GM18858 (cell line): Measurements from ENCODE around the gene VCX3B.
"Not testable (repeated sequence)": the region's sequence is repeated elsewhere in the genome, so short reads cannot be mapped to it uniquely, and the experiment has no call there.

Experiments used
- ATAC-seq: cut with Tn5 transposase; IDR thresholded peaks from one replicate; pipeline ENCODE4 v1.9.1; 2021; ENCODE audit not compliant: unreplicated experiment

Gene VCX3B

GRCh38 chrX:8464530-8464929 is at the start of gene VCX3B:
Gene VCX3B (plus strand): TSS chrX:8464830. CDS start chrX:8465451, 621 bp downstream.
- not testable (repeated sequence) for ATAC-seq

GRCh38 chrX:8418301-8418700 is 46.3 kb upstream of the VCX3B start:
- ATAC-seq, result no peak

DNA sequence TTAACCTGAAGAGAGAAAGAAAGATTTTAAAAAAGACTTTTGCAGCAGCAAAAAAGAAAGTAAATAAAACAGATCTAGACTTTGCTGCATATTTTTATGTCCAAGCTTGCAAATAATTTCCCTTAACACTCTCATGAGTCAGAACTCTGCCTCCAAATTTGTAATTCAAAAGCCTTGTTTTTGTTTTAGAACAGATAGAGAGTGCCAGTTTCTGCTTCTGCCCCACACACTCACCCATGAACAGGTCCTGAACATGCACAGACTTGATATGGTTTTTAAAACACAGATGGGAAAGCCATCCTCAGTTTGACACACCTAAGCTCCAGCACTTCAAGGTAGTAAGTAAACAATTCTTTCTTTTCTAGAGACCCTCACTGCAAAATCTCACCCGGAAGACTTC is 39.7 kb upstream of the VCX3B start:
- ATAC-seq, result no peak

GRCh38 chrX:8429692-8430249 is 34.9 kb upstream of the VCX3B start:
- no peak for ATAC-seq

- ATAC-seq, result no peak
These were observed 34.2 kb upstream of the VCX3B start for GRCh38 chrX:8430444-8430843.

DNA sequence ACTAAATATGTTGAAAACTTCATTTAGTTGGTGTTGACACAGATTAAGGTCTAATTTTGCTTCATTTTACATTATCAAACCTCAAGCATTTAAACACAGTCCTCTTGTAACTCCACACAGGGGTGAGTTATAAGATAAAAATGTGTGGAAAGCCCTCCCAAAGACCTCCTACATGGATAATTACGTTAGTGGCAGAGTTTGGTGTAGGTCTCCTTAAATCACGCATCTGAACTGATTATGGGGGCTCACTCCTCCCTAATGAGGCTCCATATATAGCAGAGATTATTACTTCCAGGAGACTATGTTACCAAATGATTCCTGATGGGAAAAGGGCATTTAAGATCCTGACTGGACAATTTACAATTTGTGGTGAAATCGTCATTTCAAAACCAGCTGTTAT is 32.2 kb upstream of the VCX3B start:
- no peak for ATAC-seq

- ATAC-seq, result no peak
These were observed 31.2 kb upstream of the VCX3B start for GRCh38 chrX:8433109-8434062.

- ATAC-seq, result no peak
These were observed 17.3 kb upstream of the VCX3B start for GRCh38 chrX:8447368-8447767.

- not testable (repeated sequence) for ATAC-seq
These were observed 12.3 kb upstream of the VCX3B start for GRCh38 chrX:8452343-8452742.

DNA sequence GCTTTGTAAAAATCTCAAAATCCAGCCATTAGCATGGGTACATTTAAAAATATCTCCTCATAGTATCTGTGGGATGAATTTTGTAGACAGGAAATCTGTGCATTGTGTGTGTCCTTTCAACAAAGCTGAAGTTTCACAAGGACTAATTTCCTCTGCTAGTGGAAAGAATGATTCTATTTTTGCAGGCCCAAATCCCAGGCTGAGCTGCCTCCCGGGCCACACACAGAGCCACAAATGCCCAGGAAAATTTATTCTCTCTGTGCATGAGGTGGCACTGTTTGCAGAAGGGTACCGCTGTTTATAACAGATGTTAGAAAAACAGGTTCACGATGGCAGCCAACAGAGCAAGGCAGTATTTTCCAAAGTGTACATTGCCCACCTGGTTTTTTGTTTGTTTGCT is 11.0 kb upstream of the VCX3B start:
- ATAC-seq, result no peak

DNA sequence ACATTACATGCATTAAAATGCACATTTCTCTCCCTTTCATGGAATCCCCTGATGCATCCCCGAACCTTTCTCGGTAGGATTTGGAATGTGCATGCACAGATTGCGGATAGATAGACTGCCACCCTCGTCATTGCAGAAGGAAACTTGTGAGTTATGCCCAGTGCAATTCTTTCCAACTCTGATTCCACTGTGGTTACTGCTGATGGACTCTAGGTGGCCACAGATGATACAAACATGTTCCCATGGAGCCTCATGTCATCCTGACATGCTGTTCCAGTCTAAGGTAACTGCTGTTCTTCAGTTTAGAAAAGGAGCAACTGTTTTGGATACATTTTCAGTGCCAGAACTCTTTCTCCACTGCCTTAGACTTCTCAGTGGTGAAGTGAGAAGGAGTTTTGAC is 9.1 kb upstream of the VCX3B start:
- no peak for ATAC-seq

DNA sequence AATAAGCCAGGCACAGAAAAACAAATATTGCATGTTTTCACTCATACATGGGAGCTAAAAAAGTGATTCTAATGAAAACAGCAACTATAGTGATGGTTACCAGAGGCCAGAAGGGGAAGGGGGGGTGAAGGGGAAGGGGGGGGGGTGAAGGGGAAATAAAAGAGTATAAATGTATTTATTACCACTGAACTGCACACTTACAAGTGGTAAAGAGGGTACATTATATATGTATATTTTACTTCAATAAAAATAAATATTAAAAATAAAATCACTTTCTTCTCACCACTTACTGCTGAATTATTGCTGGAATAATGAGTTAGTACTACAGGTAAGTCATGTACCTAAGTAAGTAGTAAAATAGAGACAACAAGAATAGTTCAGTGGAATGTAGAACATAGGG is 2.1 kb upstream of the VCX3B start:
- ATAC-seq, result no peak

GRCh38 chrX:8484360-8484949 is 19.8 kb downstream of the VCX3B start:
- no peak for ATAC-seq

GRCh38 chrX:8495036-8495435 is 30.4 kb downstream of the VCX3B start:
- ATAC-seq, result not testable (repeated sequence)

DNA sequence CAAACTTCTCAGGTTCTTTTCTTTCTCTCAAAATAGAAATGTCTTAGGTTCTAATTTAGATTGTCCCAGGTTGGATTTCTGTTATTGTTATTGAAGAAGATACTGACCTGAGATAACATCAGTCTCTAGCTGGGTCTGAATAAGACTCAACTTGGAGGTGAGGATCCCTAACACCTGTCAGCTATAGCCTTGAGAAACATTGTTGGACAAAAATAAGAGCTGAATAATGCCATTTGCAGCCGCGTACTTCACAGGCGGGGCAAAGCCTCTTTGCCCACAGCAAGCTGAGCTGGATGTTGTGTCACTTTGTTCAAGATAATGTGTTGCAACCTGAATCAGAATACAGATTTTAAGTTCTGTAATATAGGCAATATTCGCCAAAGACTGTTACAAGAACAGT is 35.6 kb downstream of the VCX3B start:
- no peak for ATAC-seq

DNA sequence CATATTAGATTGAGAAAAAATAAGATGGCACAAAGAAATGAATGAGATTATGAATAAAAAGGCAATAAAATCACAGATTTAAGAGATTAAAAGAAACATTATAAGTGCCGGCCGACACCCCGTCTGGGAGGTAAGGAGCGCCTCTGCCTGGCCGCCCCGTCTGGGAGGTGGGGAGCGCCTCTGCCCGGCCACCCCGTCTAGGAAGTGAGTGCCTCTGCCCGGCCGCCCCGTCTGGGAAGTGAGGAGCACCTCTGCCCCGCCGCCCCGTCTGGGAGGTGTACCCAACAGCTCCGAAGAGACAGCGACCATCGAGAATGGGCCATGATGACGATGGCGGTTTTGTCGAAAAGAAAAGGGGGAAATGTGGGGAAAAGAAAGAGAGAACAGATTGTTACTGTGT is 37.5 kb downstream of the VCX3B start:
- not testable (repeated sequence) for ATAC-seq

DNA sequence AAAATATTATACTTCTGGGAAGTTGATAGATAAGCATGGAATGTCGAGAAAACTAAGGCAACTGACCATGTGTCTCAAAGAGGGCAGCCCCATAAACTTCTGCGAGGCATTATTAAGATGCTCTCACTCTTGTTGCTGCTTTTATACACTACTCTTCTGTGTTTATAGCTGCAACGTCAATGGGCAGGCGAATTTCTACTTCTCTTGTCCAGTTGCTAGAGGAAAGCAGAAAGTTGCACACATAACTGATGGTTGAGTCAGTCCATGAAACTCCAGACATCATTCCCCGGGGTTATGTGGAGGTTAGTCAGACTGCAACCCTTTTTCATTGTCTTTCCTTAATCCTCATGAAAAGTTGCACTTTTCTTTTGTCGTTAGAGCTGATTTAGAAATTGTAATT is 39.8 kb downstream of the VCX3B start:
- ATAC-seq, result no peak
